ENCODE data around the gene PEX5.

DNA sequence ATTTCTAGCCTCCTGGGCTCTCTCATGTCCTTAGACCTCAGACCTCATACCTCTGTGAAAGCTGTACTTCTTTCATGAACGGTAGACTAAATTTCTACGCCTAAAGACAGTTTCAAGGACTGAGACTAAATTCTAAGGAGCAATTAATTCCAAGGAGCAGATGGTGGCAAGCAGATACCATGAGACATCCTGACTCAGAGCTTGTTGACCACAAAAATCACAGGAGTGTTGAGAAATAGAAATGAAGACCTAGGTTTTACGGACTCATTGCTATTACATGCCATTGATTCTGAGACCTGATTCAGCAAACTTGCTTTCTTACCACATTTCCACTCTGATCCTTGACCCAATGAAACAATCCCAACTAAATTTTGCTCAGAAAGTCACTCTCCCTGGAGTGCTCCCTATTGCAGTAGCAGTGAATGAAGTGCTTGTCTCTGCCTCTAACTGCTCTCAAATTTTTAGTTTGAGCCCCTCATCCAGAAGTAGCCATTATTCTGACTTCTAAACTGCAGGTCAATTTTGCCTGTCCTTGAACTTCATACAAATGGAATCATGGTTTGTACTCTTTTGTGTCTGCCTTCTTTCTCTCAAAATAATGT, 52.0 kb downstream of the PEX5 start:
- no peak for TF ChIP-seq POLR2A (IDR thresholded peaks at IDR 0.05)
- TF ChIP-seq, protein P1, sequence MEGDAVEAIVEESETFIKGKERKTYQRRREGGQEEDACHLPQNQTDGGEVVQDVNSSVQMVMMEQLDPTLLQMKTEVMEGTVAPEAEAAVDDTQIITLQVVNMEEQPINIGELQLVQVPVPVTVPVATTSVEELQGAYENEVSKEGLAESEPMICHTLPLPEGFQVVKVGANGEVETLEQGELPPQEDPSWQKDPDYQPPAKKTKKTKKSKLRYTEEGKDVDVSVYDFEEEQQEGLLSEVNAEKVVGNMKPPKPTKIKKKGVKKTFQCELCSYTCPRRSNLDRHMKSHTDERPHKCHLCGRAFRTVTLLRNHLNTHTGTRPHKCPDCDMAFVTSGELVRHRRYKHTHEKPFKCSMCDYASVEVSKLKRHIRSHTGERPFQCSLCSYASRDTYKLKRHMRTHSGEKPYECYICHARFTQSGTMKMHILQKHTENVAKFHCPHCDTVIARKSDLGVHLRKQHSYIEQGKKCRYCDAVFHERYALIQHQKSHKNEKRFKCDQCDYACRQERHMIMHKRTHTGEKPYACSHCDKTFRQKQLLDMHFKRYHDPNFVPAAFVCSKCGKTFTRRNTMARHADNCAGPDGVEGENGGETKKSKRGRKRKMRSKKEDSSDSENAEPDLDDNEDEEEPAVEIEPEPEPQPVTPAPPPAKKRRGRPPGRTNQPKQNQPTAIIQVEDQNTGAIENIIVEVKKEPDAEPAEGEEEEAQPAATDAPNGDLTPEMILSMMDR (IDR thresholded peaks at IDR 0.05) = no peak

All from upper lobe of left lung (tissue), 4 donors.